Metanephros (tissue), 1 donor: ENCODE data around the gene NR4A1. TPM values are rescaled to one million over a fixed set of nuclear protein-coding genes. Genes with fewer than 3 reads are reported as not detected.

Experiments used
- total RNA-seq: library from RNA; depleted of rRNA; stranded (reverse); fragments of >200 nt; gene quantifications from one replicate; pipeline ENCODE4 v1.2.3, GENCODE V29; 2014

NR4A1 gene
- 87.3 TPM for total RNA-seq

DNA sequence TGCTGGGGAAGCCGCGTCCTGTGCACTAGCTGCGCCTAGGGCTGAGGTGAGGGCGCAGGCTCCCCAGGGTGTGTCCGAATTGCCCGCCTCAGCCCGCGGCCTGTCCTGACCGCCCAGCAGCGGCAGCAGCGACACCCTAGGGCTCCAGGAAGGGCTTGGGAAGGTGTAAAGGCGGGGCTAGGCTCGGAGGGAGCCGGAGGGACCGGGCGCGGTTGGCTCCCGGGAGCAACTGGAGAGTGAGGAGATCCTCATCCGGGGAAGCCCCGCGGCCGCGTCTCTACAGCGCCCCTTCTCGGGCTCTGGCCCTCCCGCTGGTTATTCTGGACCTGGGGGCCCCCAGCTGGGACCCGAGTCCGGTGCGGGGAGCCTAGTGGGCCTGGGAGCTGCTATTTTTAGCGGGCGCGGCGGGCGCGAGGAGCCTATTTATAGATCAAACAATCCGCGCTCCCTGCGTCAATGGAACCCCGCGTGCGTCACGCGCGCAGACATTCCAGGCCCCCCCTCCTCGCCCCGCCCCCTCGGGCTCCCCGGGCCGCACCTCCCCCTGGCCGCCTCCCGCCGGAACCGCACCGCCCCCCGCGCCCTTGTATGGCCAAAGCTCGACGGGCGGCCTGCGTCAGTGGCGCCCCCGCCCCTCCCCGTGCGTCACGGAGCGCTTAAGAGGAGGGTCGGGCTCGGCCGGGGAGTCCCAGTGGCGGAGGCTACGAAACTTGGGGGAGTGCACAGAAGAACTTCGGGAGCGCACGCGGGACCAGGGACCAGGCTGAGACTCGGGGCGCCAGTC lies at the start of gene NR4A1:
Gene NR4A1 (plus strand): TSS at position 685 of the 784 bp plus-strand sequence. CDS start 2,887 bp downstream, outside the sequence.

GRCh38 chr12:52006726-52007157 lies 44.5 kb upstream of the NR4A1 start, which contains the start of gene TAMALIN:
Gene TAMALIN, plus strand, starts transcription at chr12:52006946. Its CDS starts 74 bp downstream, at chr12:52007020.

DNA sequence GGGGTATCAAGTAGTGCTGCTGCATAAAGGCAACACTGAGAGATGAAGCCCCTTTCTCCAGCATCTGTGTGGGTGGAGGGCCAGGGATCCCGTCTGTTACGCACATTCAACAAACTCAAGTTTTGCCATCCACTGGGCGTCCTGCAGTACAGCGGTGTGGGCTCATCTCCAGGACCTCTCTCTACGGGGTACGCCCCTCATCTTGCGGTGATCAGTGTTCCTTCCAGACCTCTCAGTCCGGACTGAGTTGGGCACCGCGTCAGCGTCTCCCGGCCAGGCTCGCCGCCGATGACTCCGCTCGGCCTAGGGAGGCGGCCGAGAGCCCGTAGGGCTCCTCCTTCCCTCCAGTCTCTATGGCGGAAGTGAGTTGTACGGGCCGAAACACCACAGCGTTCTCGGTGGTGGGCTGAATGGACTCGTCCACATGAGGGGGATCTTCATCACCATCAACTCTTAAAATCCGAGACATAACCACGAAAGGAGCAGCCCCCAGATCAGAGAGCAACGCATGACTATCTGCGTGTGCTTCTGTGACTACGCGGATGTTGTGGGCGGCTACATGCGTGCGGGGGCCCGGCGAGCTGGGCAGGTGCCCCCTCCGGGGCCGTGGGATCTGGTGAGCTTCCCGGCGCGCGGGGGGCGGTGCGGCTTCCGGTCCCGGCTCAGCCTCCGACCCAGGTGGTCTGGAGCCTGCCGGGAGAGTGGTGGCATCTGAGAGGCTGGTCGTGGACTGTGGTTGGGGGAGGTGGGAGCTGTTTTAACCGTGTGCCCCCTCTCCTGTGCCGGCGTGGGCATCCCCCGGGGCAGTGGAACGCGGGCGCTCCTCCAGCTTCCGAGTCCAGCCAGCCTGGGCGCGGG lies 18.3 kb downstream of the NR4A1 start, which contains the start of gene ATG101:
Gene ATG101 (plus strand): TSS at position 652 of the 858 bp plus-strand sequence. CDS start 3,673 bp downstream, outside the sequence.

DNA sequence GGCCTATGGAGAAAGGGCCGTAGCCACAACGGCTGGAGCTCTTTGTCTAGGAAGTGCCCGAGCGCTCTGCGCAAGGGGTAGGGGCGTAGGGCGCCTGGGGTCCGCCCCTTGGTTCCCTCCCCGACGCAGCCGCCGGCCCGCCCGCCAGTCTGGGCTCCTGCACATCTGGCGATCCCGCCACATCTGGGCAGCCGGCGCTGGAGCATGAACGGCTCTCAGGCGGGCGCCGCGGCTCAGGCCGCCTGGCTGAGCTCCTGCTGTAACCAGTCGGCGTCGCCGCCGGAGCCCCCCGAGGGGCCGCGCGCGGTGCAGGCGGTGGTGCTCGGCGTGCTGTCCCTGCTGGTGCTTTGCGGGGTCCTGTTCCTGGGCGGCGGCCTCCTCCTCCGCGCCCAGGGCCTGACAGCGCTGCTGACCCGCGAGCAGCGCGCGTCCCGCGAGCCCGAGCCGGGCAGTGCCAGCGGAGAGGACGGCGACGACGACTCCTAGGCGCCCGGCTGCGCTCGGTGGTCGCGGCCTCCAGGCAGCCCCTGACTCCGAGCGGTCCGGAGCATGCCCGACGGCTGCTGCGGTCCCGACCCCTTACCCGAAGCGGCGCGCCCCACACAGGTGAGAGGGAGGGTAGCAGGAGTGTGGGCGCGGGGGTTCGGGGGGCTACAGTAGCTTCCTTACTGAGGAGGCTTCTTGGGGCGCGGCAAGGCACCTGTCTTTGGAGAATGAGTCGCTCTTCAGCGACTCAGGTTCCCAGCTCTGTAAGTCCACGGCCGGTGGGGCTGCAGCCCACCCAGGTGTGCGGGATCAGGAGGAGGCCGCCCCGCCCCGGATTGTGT lies 28.5 kb downstream of the NR4A1 start, which contains the start of gene SMIM41:
Gene SMIM41 (plus strand): TSS at position 129 of the 827 bp plus-strand sequence. CDS start 76 bp downstream, at position 205.

Other genes with a start within 250 kb of the NR4A1 start
- gene FIGNL2, start 202.7 kb upstream of the NR4A1 start, total RNA-seq: 3.7 TPM
- 0.64 TPM for gene ANKRD33, start 163.3 kb upstream of the NR4A1 start, total RNA-seq
- gene ACVRL1, start 143.9 kb upstream of the NR4A1 start, total RNA-seq: 72.2 TPM
- 46.0 TPM for gene ACVR1B, start 99.7 kb upstream of the NR4A1 start, total RNA-seq
- 17.7 TPM for gene TAMALIN, start 44.5 kb upstream of the NR4A1 start, total RNA-seq
- gene ATG101, start 18.5 kb downstream of the NR4A1 start, total RNA-seq: 21.0 TPM
- gene SMIM41, start 28.3 kb downstream of the NR4A1 start, total RNA-seq: 0.35 TPM
- 0.70 TPM for gene KRT80, start 140.6 kb downstream of the NR4A1 start, total RNA-seq
- gene KRT7, start 181.8 kb downstream of the NR4A1 start, total RNA-seq: 43.1 TPM
- gene KRT86, start 223.2 kb downstream of the NR4A1 start, total RNA-seq: not detected
- not detected for gene KRT81, start 240.1 kb downstream of the NR4A1 start, total RNA-seq